Trophoblast cell (in vitro differentiated cells and primary cell): Measurements from ENCODE around the gene ACOT7.

ENCODE experiments used
- DNase-seq, 2 donors: peaks; one replicate each; pipeline ENCODE4 v3.0.0-alpha.2; 2016
- H2AFZ ChIP-seq: 2 replicates; pipeline ENCODE4 v1.6.1; 2013; ENCODE audit warnings: low read length, moderate library complexity, mild to moderate bottlenecking; ENCODE audit not compliant: insufficient read depth, poor library complexity
- H2AK5ac ChIP-seq: 2 replicates; pipeline ENCODE4 v1.6.1; 2013; ENCODE audit warnings: mild to moderate bottlenecking, low read length
- H2BK120ac ChIP-seq: 2 replicates; pipeline ENCODE4 v1.6.1; 2013; ENCODE audit warnings: low read length, mild to moderate bottlenecking, moderate library complexity; ENCODE audit not compliant: insufficient read depth, poor library complexity
- H2BK12ac ChIP-seq: 2 replicates; pipeline ENCODE4 v1.6.1; 2013; ENCODE audit warnings: mild to moderate bottlenecking, low read length, moderate library complexity
- H2BK5ac ChIP-seq: 2 replicates; pipeline ENCODE4 v1.6.1; 2013; ENCODE audit warnings: low read length, low read depth, moderate library complexity, mild to moderate bottlenecking; ENCODE audit not compliant: poor library complexity
- H3K14ac ChIP-seq: 2 replicates; pipeline ENCODE4 v1.6.1; 2013; ENCODE audit warnings: mild to moderate bottlenecking, low read length
- H3K18ac ChIP-seq: 2 replicates; pipeline ENCODE4 v1.6.1; 2013; ENCODE audit warnings: mild to moderate bottlenecking, low read length
- H3K23ac ChIP-seq: 2 replicates; pipeline ENCODE4 v1.6.1; 2013; ENCODE audit warnings: low read length
- H3K27ac ChIP-seq: 2 replicates; pipeline ENCODE4 v1.5.1; 2013; ENCODE audit warnings: low read depth, mild to moderate bottlenecking, inconsistent platforms, low read length, moderate library complexity
- H3K27me3 ChIP-seq: 2 replicates; pipeline ENCODE4 v1.6.1; 2013; ENCODE audit warnings: inconsistent platforms, mild to moderate bottlenecking, low read length, moderate library complexity; ENCODE audit not compliant: insufficient read depth
- H3K36me3 ChIP-seq, 2 experiments: 1 replicate in 1 of 2; 2 replicates in 1 of 2; pipeline ENCODE4 v1.6.1; 2013; ENCODE audit warnings: low read length in 2 of 2, mild to moderate bottlenecking in 2 of 2, moderate library complexity in 1 of 2; ENCODE audit not compliant: insufficient read depth in 2 of 2, control insufficient read depth in 1 of 2
- H3K4ac ChIP-seq: 2 replicates; pipeline ENCODE4 v1.6.1; 2013; ENCODE audit warnings: low read depth, mild to moderate bottlenecking, low read length, moderate library complexity
- H3K4me1 ChIP-seq, 2 experiments: 1 replicate in 1 of 2; 2 replicates in 1 of 2; pipeline ENCODE4 v1.6.1; 2013; ENCODE audit warnings: low read length in 2 of 2, mild to moderate bottlenecking in 2 of 2, moderate library complexity in 1 of 2; ENCODE audit not compliant: insufficient read depth in 2 of 2, control insufficient read depth in 1 of 2
- H3K4me2 ChIP-seq: 2 replicates; pipeline ENCODE4 v1.6.1; 2013; ENCODE audit warnings: inconsistent platforms, mild to moderate bottlenecking, low read length, moderate library complexity
- H3K4me3 ChIP-seq: 2 replicates; pipeline ENCODE4 v1.5.1; 2013; ENCODE audit warnings: mild to moderate bottlenecking, low read depth, low read length, inconsistent platforms
- H3K79me1 ChIP-seq: one replicate; pipeline ENCODE4 v1.6.1; 2013; ENCODE audit warnings: low read length
- H3K79me2 ChIP-seq: 2 replicates; pipeline ENCODE4 v1.6.1; 2013; ENCODE audit warnings: low read length, mild to moderate bottlenecking; ENCODE audit not compliant: control insufficient read depth, insufficient read depth, poor library complexity
- H3K9ac ChIP-seq: 2 replicates; pipeline ENCODE4 v1.6.1; 2013; ENCODE audit warnings: mild to moderate bottlenecking, low read length
- H3K9me3 ChIP-seq: 2 replicates; pipeline ENCODE4 v1.6.1; 2013; ENCODE audit warnings: low read depth, mild to moderate bottlenecking, control low read depth, inconsistent platforms, low read length; ENCODE audit not compliant: insufficient read depth
- H4K12ac ChIP-seq: 2 replicates; pipeline ENCODE4 v1.6.1; 2013; ENCODE audit warnings: low read depth, mild to moderate bottlenecking, low read length, moderate library complexity
- H4K8ac ChIP-seq: 2 replicates; pipeline ENCODE4 v1.6.1; 2013; ENCODE audit warnings: low read depth, mild to moderate bottlenecking, low read length, moderate library complexity
- H4K91ac ChIP-seq: one replicate; pipeline ENCODE4 v1.6.1; 2013; ENCODE audit warnings: low read depth, mild to moderate bottlenecking, low read length, moderate library complexity
- WGBS: extraction: QIAGEN DNeasy Blood & Tissue Kit; methylation state at CpG from one replicate; pipeline ENCODE4 v1.1.7; 2013; ENCODE audit warnings: missing lambda C conversion rate; ENCODE audit not compliant: insufficient read length, insufficient coverage; ENCODE audit errors: extremely low coverage; 5-methylcytosine and 5-hydroxymethylcytosine counted together

Gene ACOT7

DNA sequence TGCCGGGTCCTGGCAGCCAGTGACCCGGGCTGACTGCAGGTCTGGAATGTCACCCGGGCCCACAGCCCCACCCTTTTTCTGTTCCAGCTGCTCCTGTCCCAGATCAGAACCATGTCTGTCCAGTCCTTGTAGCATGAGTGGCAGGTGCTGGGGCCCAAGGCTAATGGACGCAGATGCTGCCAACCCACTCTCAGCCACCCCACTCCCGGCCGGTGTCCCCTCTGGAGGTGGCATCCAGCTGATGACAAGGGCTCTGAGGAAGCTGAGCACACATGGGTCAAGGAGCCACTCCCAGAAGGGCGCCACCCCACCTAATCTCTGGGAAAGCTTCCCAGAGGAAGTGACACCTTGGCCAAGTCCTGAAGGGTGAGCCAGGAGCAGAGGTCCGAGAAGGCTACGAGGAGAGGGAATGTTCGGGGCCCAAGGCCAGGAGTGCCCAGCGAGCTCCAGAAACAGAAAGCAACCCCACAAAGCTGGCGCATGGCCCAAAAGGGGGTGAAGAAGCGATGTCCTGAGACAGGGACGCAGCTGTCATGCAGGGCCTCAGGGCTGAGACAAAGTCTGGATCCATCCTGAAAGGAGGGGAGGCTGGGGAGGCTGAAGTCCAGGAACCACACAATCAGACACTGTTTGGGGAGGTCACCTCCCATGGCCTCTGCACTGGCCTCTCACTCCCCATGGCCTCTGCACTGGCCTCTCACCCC, 39.5 kb downstream of the ACOT7 start:
- H3K36me3 ChIP-seq: no peaks in the 10 kb centered on the region
- H3K23ac ChIP-seq: no peak overlapping the region
- H3K27me3 ChIP-seq: no peaks in the 10 kb centered on the region
- peak overlapping the region; percentile 8 for H2AFZ ChIP-seq
- H3K79me1 ChIP-seq: no peaks in the 10 kb centered on the region
- no peak overlapping the region for H2BK120ac ChIP-seq
- peaks cover 5% of the 10 kb centered on the region for H3K9me3 ChIP-seq
- H3K9ac ChIP-seq: no peak overlapping the region
- peak; percentile 79 to 81 for DNase-seq
- no peak overlapping the region for H4K12ac ChIP-seq
- H3K4me2 ChIP-seq: no peak overlapping the region
- peaks cover 1% of the 10 kb centered on the region for H3K79me2 ChIP-seq
- H4K8ac ChIP-seq: no peak overlapping the region
- peak overlapping the region; percentile 33 for H3K4ac ChIP-seq
- no peak overlapping the region for H2BK5ac ChIP-seq
- no peak overlapping the region for H3K18ac ChIP-seq
- no peak overlapping the region for H3K14ac ChIP-seq
- no peak overlapping the region for H3K27ac ChIP-seq
- peaks cover 11 to 19% of the 10 kb centered on the region in 2 experiments for H3K4me1 ChIP-seq
- no peak overlapping the region for H2BK12ac ChIP-seq
- H2AK5ac ChIP-seq: no peak overlapping the region
- no CpG with 5 or more reads among the region's 14 CpGs for WGBS
- no peak overlapping the region for H3K4me3 ChIP-seq
- no peak overlapping the region for H4K91ac ChIP-seq

DNA sequence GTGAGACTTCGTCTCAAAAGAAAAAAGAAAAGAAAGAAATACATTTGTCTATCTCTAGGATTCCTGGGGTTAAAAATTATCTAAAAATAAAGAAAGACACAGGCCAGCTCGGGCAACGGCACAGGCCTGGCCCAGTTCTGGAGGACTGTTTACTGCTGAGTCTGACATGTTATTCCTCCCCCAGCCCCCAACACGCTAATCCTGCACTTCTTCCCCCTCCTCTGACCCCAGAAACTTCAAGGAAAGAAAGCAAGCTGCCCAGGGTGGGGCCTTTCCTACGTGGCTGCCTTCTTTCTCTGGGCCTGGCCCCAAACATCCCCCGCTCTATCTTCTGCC, 40.0 kb downstream of the ACOT7 start:
- H4K91ac ChIP-seq: no peak overlapping the region
- no peak overlapping the region for H2AFZ ChIP-seq
- H3K9me3 ChIP-seq: peaks cover 6% of the 10 kb centered on the region
- no peaks in the 10 kb centered on the region for H3K27me3 ChIP-seq
- H4K12ac ChIP-seq: no peak overlapping the region
- peaks cover 11 to 21% of the 10 kb centered on the region in 2 experiments for H3K4me1 ChIP-seq
- no peak overlapping the region for H3K23ac ChIP-seq
- no peak overlapping the region for H4K8ac ChIP-seq
- H3K14ac ChIP-seq: no peak overlapping the region
- H3K4ac ChIP-seq: no peak overlapping the region
- no peak overlapping the region for H3K9ac ChIP-seq
- no peak overlapping the region for H3K4me2 ChIP-seq
- WGBS: no CpG with 5 or more reads among the region's 6 CpGs
- no peak overlapping the region for H3K18ac ChIP-seq
- H3K79me2 ChIP-seq: peaks cover 1% of the 10 kb centered on the region
- H3K36me3 ChIP-seq: no peaks in the 10 kb centered on the region
- DNase-seq: no peak
- H2BK120ac ChIP-seq: no peak overlapping the region
- H3K4me3 ChIP-seq: no peak overlapping the region
- no peak overlapping the region for H2AK5ac ChIP-seq
- no peak overlapping the region for H2BK5ac ChIP-seq
- H2BK12ac ChIP-seq: no peak overlapping the region
- no peak overlapping the region for H3K27ac ChIP-seq
- no peaks in the 10 kb centered on the region for H3K79me1 ChIP-seq

GRCh38 chr1:6352138-6352563, 41.4 kb downstream of the ACOT7 start:
- Histone ChIP-seq H3K79me2 (no peaks in the 10 kb centered on the region), H2AK5ac (no peak overlapping the region), H3K79me1 (no peaks in the 10 kb centered on the region), H3K14ac (no peak overlapping the region), H3K36me3 (no peaks in the 10 kb centered on the region), H3K9me3 (peaks cover 5% of the 10 kb centered on the region), H3K23ac (no peak overlapping the region), H4K8ac (no peak overlapping the region), H4K12ac (no peak overlapping the region), H2BK12ac (no peak overlapping the region), H3K27ac (no peak overlapping the region), H3K27me3 (no peaks in the 10 kb centered on the region), H2BK120ac (no peak overlapping the region), H3K4me2 (no peak overlapping the region), H3K9ac (no peak overlapping the region), H2AFZ (no peak overlapping the region), H3K4me3 (no peak overlapping the region), H3K18ac (no peak overlapping the region), H4K91ac (no peak overlapping the region), H2BK5ac (no peak overlapping the region), H3K4me1 (peaks cover 3 to 15% of the 10 kb centered on the region in 2 experiments), H3K4ac (no peak overlapping the region)
- peak; percentile 86 to 88 for DNase-seq
- no CpG with 5 or more reads among the region's 3 CpGs for WGBS

GRCh38 chr1:6351480-6352137, 42.0 kb downstream of the ACOT7 start:
- Histone ChIP-seq H2BK120ac (no peak overlapping the region), H3K14ac (no peak overlapping the region), H4K12ac (no peak overlapping the region), H3K9me3 (peaks cover 5% of the 10 kb centered on the region), H3K4me2 (no peak overlapping the region), H3K79me1 (no peaks in the 10 kb centered on the region), H2BK5ac (no peak overlapping the region), H2AFZ (no peak overlapping the region), H3K36me3 (no peaks in the 10 kb centered on the region), H3K27ac (no peak overlapping the region), H3K79me2 (no peaks in the 10 kb centered on the region), H3K4me3 (no peak overlapping the region), H3K18ac (no peak overlapping the region), H3K27me3 (no peaks in the 10 kb centered on the region), H3K23ac (no peak overlapping the region), H4K91ac (no peak overlapping the region), H2AK5ac (no peak overlapping the region), H3K4me1 (peaks cover 3 to 15% of the 10 kb centered on the region in 2 experiments), H4K8ac (no peak overlapping the region), H2BK12ac (no peak overlapping the region), H3K4ac (no peak overlapping the region), H3K9ac (no peak overlapping the region)
- no CpG with 5 or more reads among the region's 15 CpGs for WGBS
- DNase-seq: peak in 1 of 2 donors; percentile 43
